Measurements from ENCODE around the gene EOLA1.
A peak's percentile ranks its signal among the peaks of the same experiment; 100 is the strongest.
"Not testable (repeated sequence)": the region's sequence is repeated elsewhere in the genome, so short reads cannot be mapped to it uniquely, and the experiment has no call there.

Gene EOLA1

GRCh38 chrX:149545545-149546543 is 5.0 kb downstream of the EOLA1 start:
- H3K9me3 ChIP-seq; H3K4me3 ChIP-seq (ENCODE audit: low read depth, low read length); H3K36me3 ChIP-seq; H3K4me1 ChIP-seq; H3K27me3 ChIP-seq: not testable (repeated sequence)
- peak; percentile 65 for DNase-seq
- TF ChIP-seq, protein P1, sequence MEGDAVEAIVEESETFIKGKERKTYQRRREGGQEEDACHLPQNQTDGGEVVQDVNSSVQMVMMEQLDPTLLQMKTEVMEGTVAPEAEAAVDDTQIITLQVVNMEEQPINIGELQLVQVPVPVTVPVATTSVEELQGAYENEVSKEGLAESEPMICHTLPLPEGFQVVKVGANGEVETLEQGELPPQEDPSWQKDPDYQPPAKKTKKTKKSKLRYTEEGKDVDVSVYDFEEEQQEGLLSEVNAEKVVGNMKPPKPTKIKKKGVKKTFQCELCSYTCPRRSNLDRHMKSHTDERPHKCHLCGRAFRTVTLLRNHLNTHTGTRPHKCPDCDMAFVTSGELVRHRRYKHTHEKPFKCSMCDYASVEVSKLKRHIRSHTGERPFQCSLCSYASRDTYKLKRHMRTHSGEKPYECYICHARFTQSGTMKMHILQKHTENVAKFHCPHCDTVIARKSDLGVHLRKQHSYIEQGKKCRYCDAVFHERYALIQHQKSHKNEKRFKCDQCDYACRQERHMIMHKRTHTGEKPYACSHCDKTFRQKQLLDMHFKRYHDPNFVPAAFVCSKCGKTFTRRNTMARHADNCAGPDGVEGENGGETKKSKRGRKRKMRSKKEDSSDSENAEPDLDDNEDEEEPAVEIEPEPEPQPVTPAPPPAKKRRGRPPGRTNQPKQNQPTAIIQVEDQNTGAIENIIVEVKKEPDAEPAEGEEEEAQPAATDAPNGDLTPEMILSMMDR (IDR thresholded peaks at IDR 0.05; ENCODE audit: low read depth, low read length), result peak; percentile 40

GRCh38 chrX:149546962-149547361 is 6.2 kb downstream of the EOLA1 start:
- not testable (repeated sequence) for H3K9me3 ChIP-seq; DNase-seq; H3K4me1 ChIP-seq; H3K4me3 ChIP-seq (ENCODE audit: low read depth, low read length); H3K27me3 ChIP-seq; H3K36me3 ChIP-seq

GRCh38 chrX:149547782-149548181 is 7.0 kb downstream of the EOLA1 start:
- H3K27me3 ChIP-seq; H3K36me3 ChIP-seq; H3K4me1 ChIP-seq; H3K4me3 ChIP-seq (ENCODE audit: low read depth, low read length); H3K9me3 ChIP-seq; DNase-seq: not testable (repeated sequence)

DNA sequence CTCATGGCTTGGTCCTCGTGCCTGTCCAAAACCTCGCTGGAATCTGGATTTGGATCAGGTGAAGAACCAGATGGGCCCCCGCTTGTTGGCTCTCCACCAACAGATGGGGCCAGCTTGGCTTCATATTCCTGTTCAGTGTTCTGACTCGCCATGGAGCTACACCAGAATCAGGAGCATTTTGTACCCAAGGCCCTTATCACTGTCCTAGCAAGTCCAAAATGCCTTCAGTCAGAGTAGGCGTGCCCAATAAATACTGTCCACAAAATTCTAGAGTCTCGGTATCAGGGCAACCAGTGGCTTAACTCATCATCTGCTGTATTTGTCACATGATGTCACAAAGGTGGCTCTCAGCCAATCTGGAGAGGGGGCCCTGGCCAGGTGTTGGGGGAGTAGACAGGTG is 8.9 kb downstream of the EOLA1 start, which contains the start of gene HSFX3:
Gene HSFX3 (minus strand): TSS at position 224 of the 400 bp plus-strand sequence. CDS start 72 bp downstream, at position 152.
- H3K27me3 ChIP-seq; H3K4me3 ChIP-seq (ENCODE audit: low read depth, low read length); H3K9me3 ChIP-seq; H3K4me1 ChIP-seq; H3K36me3 ChIP-seq; DNase-seq: not testable (repeated sequence)

DNA sequence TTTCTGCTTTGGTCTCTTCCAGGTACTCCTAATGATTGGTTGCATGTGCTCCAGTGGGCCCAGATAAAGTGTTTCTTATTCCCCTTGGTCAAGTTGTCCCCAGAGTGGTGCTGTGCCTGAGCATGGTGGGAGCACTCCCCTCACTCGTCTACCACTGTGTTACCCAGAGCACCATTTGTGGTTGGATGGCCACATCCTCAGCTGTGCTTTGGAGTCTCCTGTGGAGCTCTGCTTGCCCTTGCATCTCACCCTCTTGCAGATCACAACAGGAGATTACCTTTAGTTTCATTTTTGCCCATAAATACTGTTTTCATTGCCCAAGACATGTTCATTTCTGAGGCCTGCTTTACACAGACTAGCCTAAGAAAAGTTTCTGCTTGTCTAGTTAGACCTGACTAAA is 9.6 kb downstream of the EOLA1 start:
- not testable (repeated sequence) for H3K27me3 ChIP-seq; H3K36me3 ChIP-seq; H3K4me3 ChIP-seq (ENCODE audit: low read depth, low read length); DNase-seq; H3K9me3 ChIP-seq; H3K4me1 ChIP-seq

DNA sequence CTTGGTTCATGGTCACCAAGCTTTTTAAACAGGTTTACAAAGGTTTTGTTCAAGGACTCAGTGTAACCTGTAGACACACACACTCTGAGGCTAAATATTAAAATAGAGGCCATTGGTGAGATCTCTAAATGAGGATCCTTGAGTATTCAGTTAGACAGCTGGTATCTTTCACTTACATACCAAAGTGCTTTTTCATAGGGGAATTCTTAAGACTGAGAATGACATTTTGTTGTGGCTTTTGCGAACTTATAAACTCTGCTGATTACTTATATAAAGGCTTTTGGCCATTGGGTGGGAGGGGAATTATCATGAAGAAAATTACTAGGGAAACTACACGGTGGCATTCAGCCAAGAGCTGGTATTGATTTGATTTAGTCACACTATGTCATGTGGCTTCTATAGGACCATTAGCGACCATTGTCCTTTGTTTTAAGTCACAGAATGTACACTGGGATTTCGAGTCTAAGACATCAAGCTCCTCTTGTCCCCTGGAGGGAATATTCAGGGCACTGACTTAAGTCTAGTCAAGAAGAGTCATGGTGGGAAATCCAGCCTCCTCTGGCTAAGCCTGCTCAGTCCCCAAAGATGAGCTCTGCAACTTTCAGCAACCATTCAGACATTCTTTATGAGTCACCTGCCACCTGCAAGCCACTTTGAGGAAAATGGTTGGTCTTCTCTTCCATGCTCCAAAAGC is 10.6 kb downstream of the EOLA1 start:
- H3K36me3 ChIP-seq; H3K4me3 ChIP-seq (ENCODE audit: low read depth, low read length); H3K9me3 ChIP-seq; H3K27me3 ChIP-seq; H3K4me1 ChIP-seq; DNase-seq: not testable (repeated sequence)

DNA sequence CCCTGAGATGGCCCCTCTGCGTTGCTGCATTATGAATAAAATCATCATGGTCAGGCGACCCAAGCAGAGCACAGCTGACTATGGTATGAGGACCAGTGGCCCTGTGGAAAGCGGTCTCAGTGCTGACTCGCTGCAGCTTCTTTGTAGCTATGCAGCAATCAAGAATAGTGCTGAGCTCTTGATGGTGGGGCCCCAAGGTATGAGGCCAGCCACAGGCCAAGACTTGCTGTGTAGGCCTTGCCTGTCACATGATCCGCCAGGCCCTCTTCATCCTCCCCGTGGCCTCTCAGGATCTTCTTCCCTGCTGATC is 11.1 kb downstream of the EOLA1 start:
- not testable (repeated sequence) for H3K4me1 ChIP-seq; H3K27me3 ChIP-seq; H3K9me3 ChIP-seq; DNase-seq; H3K4me3 ChIP-seq (ENCODE audit: low read depth, low read length); H3K36me3 ChIP-seq

- DNase-seq; H3K27me3 ChIP-seq; H3K4me1 ChIP-seq; H3K4me3 ChIP-seq (ENCODE audit: low read depth, low read length); H3K36me3 ChIP-seq; H3K9me3 ChIP-seq: not testable (repeated sequence)
Measured at GRCh38 chrX:149555251-149555650, 14.4 kb downstream of the EOLA1 start.

DNA sequence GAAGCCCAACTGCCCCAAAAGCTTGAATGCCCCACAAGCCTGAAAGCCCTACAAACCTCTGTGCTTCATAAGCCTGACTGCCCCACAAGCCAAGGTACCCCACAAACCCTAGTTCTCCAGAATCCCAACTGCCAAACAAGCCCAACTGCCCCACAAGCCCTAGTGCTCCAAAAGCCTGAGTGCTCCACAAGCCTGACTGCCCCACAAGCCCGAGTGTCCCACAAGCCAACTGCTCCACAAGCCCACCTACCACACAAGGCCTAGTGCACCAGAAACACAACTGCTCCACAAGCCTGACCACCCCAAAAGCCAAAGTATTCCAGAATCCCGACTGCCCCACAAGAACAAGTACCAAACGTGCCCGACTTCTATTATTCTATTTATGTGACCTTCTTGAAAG is 22.5 kb downstream of the EOLA1 start:
- no peak for DNase-seq
- H3K27me3 ChIP-seq, result no peaks in the 10 kb centered on the region
- no peaks in the 10 kb centered on the region for H3K4me1 ChIP-seq
- H3K9me3 ChIP-seq, result no peaks in the 10 kb centered on the region
- H3K4me3 ChIP-seq (ENCODE audit: low read depth, low read length), result no peak overlapping the region
- H3K36me3 ChIP-seq, result no peaks in the 10 kb centered on the region
- TF ChIP-seq, protein P1 (IDR thresholded peaks at IDR 0.05; ENCODE audit: low read depth, low read length), result no peak

Data from BE2C (cell line).